ENCODE data around the gene ZGPAT. TPM values are rescaled to one million over a fixed set of nuclear protein-coding genes. Genes with fewer than 3 reads are reported as not detected.

ZGPAT gene
- total RNA-seq, 1 experiment from 2014 or later, result 37.9 TPM

DNA sequence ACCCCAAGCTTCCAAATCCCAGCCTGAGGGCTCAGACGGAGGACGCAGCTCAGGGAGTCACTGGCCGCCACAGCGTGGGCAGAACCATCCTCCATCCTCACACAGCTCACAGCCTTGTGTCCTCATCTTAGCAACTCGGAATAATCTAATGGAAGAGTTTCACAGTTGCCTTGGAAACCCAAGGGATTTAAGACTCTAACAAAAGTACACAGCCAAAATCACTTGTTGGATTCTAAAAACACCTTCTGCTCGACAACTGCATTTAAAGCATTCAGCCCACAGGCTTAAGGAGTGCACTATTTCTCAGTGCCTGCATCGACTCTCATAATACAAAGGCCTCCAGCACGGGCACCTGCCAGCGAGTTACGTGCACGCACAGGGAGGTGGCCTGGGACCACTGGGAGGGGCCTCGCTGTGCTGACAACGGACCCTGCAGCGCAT lies 77.9 kb downstream of the ZGPAT start:
- Histone ChIP-seq H3K4me1 (ENCODE audit: insufficient read depth, low read length) (no peaks in the 10 kb centered on the region), H2AFZ (ENCODE audit: low read length) (no peak overlapping the region), H3K9ac (ENCODE audit: low read length) (no peak overlapping the region), H3K4me3 (ENCODE audit: low read length) (no peak overlapping the region), H3K27me3 (ENCODE audit: low read length) (no peaks in the 10 kb centered on the region), H3K27ac (ENCODE audit: low read length) (no peak overlapping the region), H3K9me2 (replicated peaks; ENCODE audit: low read length) (no peaks in the 10 kb centered on the region), H3K79me2 (ENCODE audit: low read length) (no peaks in the 10 kb centered on the region), H3K4me2 (ENCODE audit: low read length) (no peak overlapping the region), H3K9me3 (ENCODE audit: low read length) (no peaks in the 10 kb centered on the region), H4K20me1 (ENCODE audit: low read length) (no peaks in the 10 kb centered on the region), H3K36me3 (ENCODE audit: low read depth, low read length) (no peaks in the 10 kb centered on the region), H3F3A (ENCODE audit: low read length, unreplicated experiment) (no peaks in the 10 kb centered on the region)
- TF ChIP-seq, protein P1, sequence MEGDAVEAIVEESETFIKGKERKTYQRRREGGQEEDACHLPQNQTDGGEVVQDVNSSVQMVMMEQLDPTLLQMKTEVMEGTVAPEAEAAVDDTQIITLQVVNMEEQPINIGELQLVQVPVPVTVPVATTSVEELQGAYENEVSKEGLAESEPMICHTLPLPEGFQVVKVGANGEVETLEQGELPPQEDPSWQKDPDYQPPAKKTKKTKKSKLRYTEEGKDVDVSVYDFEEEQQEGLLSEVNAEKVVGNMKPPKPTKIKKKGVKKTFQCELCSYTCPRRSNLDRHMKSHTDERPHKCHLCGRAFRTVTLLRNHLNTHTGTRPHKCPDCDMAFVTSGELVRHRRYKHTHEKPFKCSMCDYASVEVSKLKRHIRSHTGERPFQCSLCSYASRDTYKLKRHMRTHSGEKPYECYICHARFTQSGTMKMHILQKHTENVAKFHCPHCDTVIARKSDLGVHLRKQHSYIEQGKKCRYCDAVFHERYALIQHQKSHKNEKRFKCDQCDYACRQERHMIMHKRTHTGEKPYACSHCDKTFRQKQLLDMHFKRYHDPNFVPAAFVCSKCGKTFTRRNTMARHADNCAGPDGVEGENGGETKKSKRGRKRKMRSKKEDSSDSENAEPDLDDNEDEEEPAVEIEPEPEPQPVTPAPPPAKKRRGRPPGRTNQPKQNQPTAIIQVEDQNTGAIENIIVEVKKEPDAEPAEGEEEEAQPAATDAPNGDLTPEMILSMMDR (conservative IDR thresholded peaks at IDR 0.05; ENCODE audit: low read depth, low read length), result no peak
- TF ChIP-seq EZH2phosphoT487 (IDR thresholded peaks at IDR 0.05; ENCODE audit: borderline replicate concordance, low read length) (no peak), EZH2 (IDR thresholded peaks at IDR 0.05; ENCODE audit: low read length, unreplicated experiment) (no peak)
- POLR2A ChIA-PET (ENCODE audit: unreplicated experiment), result no interaction called here
- no TSS peak for BruUV-seq (replicated peaks)
- ATAC-seq (no peak), DNase-seq (no peak)
- intact Hi-C loops (cut with micrococcal nuclease), result loop anchor here (5.0 kb wide), 1 partner anchor 248 kb away; the partner anchor contains the start of gene PTK6
- CTCF ChIA-PET, result interaction anchor here (0.5 to 0.7 kb wide), 3 partner anchors 12 to 45 kb away, joined by 3 to 7 read pairs (median 5); no protein-coding TSS in a partner anchor

Other genes with a start within 250 kb of the ZGPAT start
- gene KCNQ2, start 235.4 kb upstream of the ZGPAT start, total RNA-seq (2014; rRNA removed), result not detected in 2 replicates
- 463 and 559 TPM in 2 replicates for gene EEF1A2, start 209.0 kb upstream of the ZGPAT start, total RNA-seq (2014; rRNA removed)
- gene PPDPF, start 187.3 kb upstream of the ZGPAT start, total RNA-seq (2014; rRNA removed), result 245 and 256 TPM in 2 replicates
- 11.1 and 15.1 TPM in 2 replicates for gene PTK6, start 170.7 kb upstream of the ZGPAT start, total RNA-seq (2014; rRNA removed)
- gene SRMS, start 160.3 kb upstream of the ZGPAT start, total RNA-seq (2014; rRNA removed), result 0.22 and 0.63 TPM in 2 replicates
- 0.40 and 1.8 TPM in 2 replicates for gene FNDC11, start 153.9 kb upstream of the ZGPAT start, total RNA-seq (2014; rRNA removed)
- gene HELZ2, start 133.8 kb upstream of the ZGPAT start, total RNA-seq (2014; rRNA removed), result 33.4 and 77.2 TPM in 2 replicates
- gene GMEB2, start 80.9 kb upstream of the ZGPAT start, total RNA-seq (2014; rRNA removed), result 13.7 and 21.9 TPM in 2 replicates
- 15.8 and 24.5 TPM in 2 replicates for gene STMN3, start 54.6 kb upstream of the ZGPAT start, total RNA-seq (2014; rRNA removed)
- 43.0 and 56.2 TPM in 2 replicates for gene RTEL1, start 49.7 kb upstream of the ZGPAT start, total RNA-seq (2014; rRNA removed)
- gene TNFRSF6B, start 11.4 kb upstream of the ZGPAT start, total RNA-seq (2014; rRNA removed), result 41.6 and 59.0 TPM in 2 replicates
- 71.2 and 73.5 TPM in 2 replicates for gene ARFRP1, start 63 bp upstream of the ZGPAT start, total RNA-seq (2014; rRNA removed)
- 17.3 and 18.6 TPM in 2 replicates for gene LIME1, start 28.6 kb downstream of the ZGPAT start, total RNA-seq (2014; rRNA removed)
- gene SLC2A4RG, start 31.7 kb downstream of the ZGPAT start, total RNA-seq (2014; rRNA removed), result 116 TPM in 2 replicates
- gene ZBTB46, start 123.2 kb downstream of the ZGPAT start, total RNA-seq (2014; rRNA removed), result 2.8 and 7.3 TPM in 2 replicates
- not detected in 2 replicates for gene ABHD16B, start 153.5 kb downstream of the ZGPAT start, total RNA-seq (2014; rRNA removed)
- gene TPD52L2, start 157.2 kb downstream of the ZGPAT start, total RNA-seq (2014; rRNA removed), result 147 and 167 TPM in 2 replicates
- 73.7 and 80.1 TPM in 2 replicates for gene DNAJC5, start 187.1 kb downstream of the ZGPAT start, total RNA-seq (2014; rRNA removed)
- gene UCKL1, start 248.4 kb downstream of the ZGPAT start, total RNA-seq (2014; rRNA removed), result 37.2 and 47.4 TPM in 2 replicates